Activated naive CD4-positive, alpha-beta T cell treated with Interleukin-2 at 50 U/mL for 16 hours (primary cell): Measurements from ENCODE around the gene RETREG1.
A peak's percentile ranks its signal among the peaks of the same experiment; 100 is the strongest.
"Not testable (repeated sequence)": the region's sequence is repeated elsewhere in the genome, so short reads cannot be mapped to it uniquely, and the experiment has no call there.

Source experiments
- DNase-seq: peaks from one replicate; pipeline ENCODE4 v3.0.0-alpha.2; 2020

RETREG1 gene, protein sequence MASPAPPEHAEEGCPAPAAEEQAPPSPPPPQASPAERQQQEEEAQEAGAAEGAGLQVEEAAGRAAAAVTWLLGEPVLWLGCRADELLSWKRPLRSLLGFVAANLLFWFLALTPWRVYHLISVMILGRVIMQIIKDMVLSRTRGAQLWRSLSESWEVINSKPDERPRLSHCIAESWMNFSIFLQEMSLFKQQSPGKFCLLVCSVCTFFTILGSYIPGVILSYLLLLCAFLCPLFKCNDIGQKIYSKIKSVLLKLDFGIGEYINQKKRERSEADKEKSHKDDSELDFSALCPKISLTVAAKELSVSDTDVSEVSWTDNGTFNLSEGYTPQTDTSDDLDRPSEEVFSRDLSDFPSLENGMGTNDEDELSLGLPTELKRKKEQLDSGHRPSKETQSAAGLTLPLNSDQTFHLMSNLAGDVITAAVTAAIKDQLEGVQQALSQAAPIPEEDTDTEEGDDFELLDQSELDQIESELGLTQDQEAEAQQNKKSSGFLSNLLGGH

DNA sequence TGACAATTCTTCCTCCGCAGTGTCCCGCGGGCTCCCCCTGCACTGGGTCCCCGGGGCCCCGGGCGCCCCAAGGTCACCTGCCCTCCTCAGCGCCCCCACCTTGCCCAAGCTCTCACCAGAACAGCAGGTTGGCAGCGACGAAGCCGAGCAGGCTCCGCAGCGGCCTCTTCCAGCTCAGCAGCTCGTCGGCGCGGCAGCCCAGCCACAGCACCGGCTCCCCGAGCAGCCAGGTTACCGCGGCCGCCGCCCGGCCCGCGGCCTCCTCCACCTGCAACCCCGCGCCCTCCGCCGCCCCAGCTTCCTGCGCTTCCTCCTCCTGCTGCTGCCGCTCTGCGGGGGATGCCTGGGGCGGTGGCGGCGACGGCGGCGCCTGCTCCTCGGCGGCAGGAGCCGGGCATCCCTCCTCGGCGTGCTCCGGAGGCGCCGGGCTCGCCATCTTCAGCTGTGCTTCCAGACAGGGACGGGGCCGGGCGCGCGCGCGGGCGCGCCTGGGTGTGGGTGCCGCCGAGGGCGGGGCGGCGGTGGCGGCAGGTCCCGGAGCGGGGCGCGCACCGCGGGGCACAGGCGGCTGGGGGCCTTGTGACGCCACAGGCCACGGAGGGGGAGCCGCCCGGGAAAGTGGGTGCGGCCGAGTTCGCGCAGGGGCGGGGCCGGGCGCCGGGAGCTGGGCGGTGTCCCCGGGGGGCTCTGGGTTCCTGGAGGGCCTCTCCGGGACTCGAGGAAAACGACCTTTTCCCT lies at the start of gene RETREG1:
RETREG1 (minus strand) TSS at position 462 of the 738 bp plus-strand sequence; CDS start at position 436, 26 bp downstream.
- DNase-seq: peak; percentile 82

DNA sequence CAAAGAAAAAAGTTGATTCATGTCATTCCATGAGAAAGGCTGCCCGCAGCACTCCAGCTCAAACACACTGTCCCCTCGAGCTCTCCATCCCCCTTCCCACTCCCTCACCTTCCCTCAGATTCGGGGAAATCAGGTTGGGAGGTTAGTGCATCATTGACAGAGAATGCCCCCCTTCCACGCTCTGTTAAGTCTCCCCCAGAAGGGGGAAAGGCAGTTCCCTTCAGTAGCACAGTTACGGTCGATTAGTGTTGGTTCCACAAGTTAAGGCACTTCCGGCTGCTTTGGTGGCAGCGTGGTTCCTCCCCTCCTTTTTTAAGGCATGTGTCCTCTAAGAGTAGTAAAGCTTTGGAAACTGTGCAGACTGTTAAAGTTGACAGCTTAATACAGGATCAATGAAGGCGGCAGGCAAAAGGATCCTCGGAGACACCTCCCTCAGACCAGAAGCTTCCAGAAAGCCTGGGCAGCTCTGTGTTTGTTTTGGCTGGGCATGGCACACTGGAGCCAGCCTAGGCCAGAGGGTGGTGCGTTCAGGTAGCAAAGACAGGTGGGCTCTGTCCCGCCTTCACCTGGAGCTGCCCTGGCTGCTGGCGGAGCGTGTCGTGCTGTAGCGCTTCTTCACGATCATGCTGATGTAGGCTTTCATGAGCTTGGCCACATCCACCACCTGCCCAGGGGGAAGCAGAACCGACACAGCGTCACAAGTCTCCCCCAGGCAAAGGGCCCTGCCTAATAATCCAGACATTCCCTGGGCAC lies 49.5 kb upstream of the RETREG1 start:
- no peak for DNase-seq

DNA sequence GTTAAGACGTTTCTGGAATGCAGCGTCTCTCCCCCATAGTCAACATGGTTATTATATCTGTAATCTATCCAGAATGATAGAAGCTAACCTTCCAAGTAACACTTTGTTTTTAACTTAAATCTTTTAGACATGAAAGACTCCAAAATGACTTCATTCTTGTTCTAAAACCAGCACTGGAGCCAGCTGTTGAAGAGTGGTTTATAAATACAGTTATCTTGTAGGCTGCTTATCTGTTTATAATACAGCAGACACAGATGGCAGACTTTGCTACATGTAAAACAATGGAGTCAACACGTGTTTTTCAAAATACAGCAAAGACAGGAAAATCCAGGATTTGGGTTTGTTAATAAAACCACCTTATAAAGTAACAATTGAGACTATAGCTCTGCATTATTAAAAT lies 48.8 kb upstream of the RETREG1 start:
- no peak for DNase-seq

DNA sequence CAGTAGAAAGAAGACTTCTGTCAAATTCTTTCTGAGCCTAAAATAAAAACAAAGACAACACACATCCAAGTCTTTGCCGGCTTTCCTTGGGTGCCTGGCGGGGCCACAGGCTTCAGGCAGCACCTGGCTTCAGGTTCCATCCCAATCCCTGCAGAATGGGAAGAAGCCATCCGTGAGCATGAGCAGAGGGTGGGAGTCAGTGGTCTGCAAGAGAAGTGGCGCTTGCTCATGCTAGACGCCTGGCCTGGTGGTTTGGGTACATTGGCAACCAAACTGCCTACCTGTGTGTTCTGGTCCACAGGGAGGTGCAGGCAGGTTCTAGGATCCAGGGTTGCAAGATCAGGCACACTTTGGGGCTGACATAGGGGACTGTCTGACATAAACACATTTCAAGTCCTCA lies 47.6 kb upstream of the RETREG1 start:
- no peak for DNase-seq

DNA sequence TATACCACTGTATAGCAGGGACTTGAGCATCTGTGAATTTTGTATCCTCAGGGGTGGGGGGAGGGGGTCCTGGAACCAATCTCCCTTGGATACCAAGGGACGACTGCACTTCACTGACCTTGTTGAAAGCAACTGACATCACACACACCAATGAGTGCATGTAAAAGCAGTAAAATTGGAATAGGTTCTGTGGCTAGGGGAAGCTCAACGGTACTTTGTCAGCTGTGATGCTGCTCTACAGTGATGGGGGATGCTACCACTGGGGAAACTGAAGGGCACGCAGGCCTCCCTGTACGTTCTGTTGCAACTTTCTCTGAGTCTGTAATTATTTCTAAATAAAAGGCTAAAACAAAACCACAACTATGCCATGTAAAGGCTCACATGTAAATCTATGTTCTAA lies 47.0 kb upstream of the RETREG1 start:
- DNase-seq: no peak

DNA sequence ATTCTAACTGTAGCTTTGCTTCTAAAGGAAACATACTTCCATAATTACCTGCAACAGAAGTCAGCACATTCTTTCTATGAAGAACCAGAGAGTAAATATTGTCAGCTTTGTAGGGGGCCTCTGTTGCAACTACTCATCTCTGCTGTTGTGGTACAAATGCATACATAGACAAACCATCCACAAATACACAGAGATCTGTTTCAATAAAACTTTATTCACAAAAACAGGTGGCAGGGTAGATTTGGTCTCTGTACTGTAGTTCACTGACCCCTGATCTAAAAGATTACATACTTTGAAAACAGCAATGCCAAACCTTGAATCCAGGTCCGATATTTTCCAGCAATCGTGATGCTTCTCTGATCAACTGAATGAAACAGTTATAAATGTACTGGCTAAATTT lies 44.9 kb upstream of the RETREG1 start:
- no peak for DNase-seq

DNA sequence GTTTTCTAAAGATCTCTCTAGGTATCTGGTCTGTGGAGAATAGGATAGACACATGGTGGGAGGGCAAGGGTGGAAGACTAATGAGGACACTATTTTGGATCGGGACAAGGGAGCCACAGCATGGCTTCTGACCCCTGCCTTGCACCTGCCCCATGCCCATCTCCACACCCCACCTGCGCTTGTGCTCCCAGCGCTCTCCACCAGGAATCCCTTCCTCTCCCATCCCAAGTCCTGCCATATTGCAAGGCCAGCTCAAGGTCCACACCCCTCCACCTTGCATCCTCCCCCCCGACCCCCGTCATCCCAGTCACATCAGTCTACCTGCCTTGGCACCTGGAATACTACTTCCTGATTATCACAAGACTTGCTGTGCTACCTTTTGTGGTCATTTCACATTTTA lies 44.2 kb upstream of the RETREG1 start:
- DNase-seq: no peak

DNA sequence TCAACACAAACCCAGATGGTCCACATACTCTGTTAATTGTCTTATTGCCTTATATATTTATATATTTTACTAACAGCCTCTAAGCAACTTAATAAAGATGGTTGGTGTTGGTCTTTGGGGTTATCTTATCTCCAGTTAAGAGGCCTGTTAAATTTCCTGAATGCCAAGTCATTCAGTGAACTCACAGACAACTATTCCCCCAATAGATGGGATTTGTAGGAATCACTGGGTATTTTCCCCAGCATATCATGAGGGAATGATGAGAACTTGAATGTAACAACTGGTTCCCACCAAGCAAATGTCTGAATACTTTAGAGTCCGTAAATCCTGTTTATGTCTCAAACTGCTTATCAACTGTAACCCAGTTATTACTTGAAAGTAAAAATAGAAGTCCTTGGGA lies 42.7 kb upstream of the RETREG1 start:
- DNase-seq: no peak

DNA sequence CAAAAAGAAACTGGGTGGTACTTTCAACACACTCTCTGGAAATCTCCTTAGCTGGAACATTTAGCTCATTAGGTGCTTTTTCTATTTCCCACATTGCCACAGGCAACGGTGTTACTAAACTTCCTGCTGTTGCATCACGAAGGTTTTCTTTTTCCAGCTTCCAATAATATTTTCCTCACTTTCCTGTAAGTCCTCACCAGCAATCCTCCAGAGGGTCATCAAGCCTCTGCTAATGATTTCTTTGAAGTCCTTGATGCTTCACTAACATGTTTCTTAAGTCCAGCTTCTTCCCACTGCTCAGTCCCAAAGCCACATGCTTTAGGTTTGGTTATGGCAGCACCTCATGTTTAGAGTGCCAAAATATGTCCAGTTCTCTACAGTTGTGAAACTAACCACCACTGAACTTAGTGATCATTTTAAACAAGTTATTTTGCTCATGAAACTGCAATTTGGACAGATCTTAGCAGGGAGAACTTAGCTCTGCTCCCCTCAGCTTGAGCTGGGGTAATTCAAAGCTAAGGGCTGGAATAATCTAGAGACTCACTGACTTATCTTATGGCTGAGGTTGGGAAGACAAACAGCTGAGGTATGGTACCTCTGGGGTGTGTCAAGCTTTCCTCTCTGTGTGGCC lies 39.9 kb upstream of the RETREG1 start:
- DNase-seq: no peak

DNA sequence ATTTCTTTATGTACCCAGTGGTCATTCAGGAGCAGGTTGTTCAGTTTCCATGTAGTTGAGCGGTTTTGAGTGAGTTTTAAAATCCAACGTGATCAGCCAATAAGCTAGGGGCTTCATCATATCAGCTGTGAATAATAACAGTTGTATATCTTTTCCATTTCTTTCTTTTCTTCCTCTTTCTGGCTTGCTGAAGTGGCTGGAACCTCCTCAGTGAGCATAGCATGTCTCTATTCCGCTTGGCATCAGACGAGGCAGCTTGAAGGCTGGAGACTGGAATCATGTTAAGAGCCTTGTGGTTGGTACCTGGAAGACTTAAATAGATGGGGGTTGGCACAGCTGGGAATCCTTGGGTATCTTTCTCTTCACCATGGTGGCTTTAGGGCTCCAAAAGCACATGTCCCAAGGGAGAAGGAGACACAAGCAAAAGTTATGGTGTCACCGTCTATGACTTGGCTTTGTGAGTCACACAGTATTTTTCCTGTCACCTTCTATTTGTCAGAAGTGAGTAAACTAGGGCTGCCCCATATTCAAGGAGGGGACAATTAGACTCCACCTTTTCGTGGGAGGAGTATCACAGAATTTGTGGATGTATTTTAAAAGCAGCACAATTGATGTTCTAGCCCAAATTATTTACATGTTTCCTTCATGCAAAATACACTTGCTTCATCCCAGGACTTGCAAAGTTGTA lies 38.0 kb upstream of the RETREG1 start:
- no peak for DNase-seq

DNA sequence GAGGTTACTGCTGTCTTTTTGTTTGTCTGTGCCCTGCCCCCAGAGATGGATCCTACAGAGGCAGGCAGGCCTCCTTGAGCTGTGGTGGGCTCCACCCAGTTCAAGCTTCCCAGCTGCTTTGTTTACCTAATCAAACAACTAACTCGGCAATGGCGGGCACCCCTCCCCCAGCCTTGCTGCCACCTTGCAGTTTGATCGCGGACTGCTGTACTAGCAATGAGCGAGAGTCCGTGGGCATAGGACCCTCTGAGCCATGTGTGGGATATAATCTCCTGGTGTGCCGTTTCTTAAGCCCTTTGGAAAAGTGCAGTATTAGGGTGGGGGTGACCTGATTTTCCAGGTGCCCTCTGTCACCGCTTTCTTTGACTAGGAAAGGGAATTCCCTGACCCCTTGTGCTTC lies 31.9 kb upstream of the RETREG1 start:
- not testable (repeated sequence) for DNase-seq

DNA sequence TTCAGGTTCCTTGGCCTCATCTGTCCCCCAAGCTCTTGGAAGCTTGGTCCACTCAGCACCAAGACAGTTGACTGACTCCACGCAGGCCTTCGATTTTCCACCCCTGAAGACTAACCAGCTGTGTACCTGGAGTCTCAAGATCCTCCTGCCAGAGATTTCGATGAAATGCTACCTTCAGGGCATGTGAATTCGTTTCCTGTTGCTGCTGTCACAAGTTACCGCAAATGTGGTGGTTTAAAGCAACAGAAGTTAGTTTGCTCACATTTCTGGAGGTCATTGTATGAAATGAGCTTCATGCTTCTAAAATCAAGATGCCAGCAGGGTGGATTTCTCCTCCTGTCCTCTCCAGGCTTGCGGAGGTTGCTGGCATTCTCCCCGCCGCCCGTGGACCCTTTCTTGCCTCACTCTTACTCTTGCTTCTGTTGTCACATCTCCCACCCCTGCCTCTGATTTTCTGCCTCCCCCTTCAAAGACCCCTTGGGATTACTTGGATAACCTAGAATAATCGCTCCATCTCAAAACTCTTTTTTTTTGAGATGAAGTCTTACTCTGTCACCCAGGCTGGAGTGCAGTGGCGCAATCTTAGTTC lies 27.6 kb upstream of the RETREG1 start:
- no peak for DNase-seq

DNA sequence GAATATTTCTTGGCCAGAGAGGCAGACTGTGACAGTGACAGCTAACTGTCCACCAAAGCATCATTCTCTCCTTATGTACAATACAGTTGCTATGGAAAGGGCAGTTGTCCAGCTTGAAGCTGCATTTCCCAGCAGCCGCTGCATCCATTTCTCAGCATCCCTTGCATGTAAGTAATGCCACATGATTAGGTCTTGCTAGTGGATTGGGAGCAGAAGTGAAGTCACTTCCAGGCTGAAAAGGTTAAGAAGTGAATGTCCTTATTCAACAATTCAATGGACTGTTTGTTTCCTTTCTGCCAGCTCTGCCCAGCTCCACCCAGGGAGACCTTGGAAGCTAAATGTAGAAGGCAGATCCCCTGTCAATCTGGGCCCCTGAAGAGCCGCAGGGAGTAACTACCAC lies 26.1 kb upstream of the RETREG1 start:
- no peak for DNase-seq

DNA sequence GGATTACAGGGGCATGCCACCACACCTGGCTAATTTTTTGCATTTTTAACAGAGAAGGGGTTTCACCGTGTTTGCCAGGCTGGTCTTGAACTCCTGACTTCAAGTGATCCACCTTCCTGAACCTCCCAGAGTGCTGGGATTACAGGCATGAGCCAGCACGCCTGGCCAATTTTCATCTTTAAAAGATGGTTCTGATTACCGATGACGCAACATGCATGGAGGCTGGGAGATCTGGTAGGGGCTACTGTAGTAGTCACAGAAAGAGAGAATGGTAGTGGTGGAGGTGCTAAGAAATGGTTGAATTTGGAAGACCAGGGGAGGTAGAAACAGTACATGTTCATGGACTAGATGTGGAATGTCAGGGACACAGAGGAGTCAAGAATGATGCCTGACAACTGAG lies 22.4 kb upstream of the RETREG1 start:
- DNase-seq: no peak

DNA sequence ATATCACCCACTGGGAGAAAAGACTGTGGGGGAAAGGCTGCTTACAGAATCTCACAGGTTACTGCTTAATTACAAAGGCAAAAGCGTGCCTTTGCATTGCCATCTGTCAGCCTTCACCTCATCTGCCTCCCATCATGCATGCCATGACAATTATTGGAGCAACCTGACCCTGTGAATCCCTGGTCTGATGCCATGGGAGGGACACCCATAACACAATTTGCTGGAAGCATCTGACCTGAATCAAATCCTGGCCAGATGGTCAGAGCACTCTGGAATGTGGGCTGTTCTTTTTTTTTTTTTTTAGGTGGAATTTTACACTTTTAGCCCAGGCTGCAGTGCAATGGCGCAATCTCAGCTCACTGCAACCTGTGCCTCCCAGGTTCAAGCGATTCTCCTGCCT lies 11.6 kb upstream of the RETREG1 start:
- DNase-seq: no peak

DNA sequence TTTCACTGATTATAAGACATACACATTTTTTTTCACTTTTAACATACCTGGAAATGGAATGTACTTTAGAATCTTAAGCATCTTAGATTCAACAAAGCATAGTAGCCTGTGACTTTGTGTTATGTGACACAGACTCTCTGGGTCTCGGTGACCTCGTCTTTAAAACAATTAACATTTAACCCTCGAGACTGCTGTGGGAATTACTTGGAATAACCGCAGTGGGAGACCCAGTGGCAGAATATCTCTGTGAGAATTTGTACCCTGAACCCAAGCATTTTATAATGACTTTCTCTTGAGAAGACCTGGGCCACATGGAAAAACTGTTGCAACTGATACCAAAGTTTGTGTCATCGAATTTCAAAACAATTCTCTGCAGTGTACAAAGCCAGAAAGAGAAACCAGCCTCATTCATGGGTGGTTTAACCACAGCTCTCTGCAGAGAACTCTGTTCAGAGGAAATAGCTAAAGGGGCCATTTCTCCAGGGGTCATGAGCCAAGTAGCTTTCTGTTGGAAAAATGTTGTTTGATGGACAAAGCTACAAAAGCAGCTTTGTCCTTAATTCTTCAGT lies 10.0 kb upstream of the RETREG1 start:
- peak; percentile 8 for DNase-seq

DNA sequence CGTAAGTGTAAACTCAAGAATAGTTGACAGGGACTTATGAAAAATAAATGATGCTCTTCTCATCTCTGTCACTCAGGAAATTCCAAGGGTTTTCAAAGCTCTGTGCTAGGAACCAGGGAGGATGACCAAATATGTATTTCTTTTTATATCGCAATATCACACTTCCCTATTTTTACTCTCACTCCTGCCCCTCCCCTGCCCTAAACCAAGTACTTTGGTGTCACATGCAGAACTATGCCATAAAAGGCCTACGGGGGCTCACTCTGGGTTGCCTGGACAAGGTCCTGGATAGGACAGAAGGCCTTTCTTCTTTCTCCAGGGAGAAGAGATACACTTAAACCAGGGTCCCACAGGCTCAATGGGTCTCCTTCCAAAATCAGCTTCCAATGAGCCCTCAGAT lies 8.3 kb upstream of the RETREG1 start:
- no peak for DNase-seq

DNA sequence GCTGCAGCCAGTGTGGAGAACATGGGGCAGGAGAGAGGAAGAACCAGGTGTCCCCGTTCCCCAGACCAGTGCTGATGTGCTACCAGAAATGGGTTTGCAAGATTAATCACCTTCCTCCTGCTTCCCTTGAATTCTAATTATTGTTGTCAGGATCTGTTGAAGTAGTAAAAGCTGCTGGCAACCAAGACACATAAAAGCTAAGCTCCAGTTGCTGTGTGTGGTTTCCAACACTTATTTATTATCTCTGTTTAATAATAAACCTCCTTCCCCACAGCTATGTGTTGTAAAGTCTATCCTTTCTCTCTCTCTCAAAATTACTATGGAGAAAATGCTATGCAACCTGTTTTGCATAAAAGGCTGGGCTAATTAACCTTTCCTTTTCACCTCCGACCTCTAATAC lies 2.3 kb upstream of the RETREG1 start:
- DNase-seq: no peak

DNA sequence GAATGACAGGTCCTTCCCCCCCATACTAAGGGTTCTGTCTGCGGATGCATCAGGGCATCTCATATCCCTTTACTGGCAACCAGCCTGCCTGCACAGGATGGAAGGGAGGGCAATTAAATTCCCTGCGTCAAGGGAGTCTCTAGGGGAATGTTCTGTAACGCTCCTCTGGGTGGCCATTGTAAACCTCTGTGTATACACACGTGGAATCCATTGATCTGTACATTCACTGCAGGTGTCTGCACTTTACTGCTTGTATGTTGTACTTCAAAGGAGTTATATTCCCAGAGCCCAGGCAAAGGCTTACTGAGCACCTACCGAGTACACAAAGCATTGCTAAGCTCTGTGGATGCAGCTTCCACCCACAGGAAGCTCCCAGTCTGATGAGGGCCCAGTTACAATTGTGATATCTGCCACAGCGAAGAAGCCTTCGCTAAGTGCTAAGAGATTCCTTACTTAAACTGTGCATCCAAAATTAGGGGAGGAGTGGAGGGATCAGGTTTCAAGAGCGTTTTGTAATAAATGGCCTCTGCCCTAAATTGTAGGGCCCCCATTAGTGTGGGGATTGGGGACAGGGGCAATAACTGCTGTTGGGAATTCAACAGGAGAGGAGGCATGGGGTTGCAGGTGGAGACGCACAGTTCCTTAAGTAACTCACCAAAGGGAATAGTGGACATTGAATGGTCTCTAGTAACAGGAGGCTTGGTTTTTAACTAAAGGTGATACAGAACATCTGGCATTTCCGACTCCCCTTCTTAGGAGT lies 1.5 kb upstream of the RETREG1 start:
- DNase-seq: no peak

DNA sequence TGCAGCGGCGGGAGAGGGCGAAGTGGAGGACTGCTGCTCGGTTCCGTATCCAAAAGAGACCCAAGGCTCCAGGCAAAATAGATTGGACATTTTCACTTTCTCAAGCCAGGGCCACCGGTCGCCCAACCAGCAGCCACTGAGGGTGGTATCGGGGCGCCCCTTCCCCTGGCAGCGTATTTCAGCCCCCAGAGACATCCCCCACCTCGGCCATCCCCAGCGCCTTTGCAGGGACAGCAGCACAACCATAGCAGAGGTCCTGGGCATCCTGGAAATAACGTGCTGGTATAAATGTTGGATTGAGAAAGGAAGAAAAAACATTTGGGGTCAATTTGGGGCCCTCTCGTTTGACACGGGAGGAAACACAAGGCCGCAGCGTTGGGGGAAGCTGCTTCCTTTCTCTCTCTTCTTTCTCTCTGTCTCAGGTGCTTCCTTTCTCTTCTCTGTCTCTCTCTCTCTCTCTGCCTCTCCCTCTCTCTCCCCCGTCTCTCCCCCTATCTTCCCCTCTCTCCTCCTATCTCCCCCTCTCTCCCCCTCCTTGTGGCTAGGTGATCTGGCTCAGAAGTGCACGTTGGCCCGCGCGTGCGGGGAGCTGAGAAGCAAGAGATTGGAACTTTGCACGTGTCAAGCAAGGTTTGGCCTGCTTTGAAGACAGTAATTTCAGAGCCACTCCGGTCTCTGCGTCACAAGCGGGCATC lies 624 bp upstream of the RETREG1 start:
- DNase-seq: peak; percentile 45
